Stimulated activated CD8-positive, alpha-beta memory T cell treated with anti-CD3 and anti-CD28 coated beads, Interleukin-4, amount 100 ng/mL, for 48 hours (primary cell): ENCODE results near the gene MICU1.
"Not testable (repeated sequence)": the region's sequence is repeated elsewhere in the genome, so short reads cannot be mapped to it uniquely, and the experiment has no call there.

Source experiments
- DNase-seq: peaks from one replicate; pipeline ENCODE4 v3.0.0-alpha.2; 2020

Gene MICU1

DNA sequence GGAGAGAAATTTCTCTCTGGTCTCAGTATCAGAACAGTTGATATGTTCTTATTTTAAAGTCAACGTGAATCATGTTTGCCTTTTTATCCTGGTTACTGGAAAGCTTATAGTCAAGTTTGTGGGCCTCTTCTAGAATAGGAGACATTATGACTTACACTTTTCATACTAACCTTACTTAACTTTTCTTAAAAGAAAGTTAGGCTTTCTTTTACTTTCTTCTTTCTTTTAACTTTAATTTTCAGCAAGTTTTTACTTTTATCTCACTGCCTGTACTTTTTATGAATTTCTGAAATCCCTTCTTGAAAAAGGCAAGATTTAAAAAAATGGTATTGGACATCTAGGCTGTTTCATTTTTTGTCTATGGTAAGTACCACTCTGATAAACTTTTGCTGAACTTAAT, 195.9 kb downstream of the MICU1 start:
- no peak for DNase-seq

DNA sequence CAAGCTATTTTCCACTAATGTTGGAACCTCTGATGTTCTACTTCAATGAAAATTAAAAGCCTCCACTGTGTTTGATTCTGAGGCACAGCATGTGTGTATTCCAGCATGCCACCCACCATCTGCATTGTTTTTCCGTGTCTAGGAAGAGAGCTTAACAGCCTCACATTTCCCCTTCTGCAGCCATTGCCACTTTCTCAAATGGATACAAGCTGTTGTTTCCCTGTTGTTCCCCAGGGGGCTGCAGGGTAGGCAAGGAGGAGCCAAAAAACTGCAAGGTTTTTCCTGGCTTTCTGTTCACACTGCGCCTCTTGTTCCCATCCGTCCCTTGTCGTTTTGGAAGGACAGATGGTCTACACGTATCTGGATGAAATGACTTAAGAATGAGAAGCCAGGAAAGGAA, 198.9 kb downstream of the MICU1 start:
- DNase-seq, result no peak

DNA sequence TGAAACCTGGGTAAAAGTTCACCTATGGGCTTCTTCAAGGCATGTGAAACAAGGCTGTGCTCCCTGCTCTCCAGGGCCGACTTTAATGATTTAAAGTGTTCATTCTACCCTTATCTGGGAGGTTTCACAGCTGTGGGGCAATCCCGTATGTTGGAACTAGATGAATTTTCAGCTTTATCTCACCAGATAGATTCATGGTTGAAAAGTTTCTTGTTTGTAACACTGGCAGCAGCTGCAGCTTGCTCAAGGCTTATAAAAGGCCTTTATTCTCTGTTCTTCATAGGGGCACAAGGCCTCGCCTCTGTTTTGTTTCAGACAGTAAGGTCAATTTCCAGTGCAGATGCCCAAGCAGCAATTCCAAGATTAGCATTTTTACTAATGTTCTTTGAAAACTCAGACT, 200.7 kb downstream of the MICU1 start:
- no peak for DNase-seq

DNA sequence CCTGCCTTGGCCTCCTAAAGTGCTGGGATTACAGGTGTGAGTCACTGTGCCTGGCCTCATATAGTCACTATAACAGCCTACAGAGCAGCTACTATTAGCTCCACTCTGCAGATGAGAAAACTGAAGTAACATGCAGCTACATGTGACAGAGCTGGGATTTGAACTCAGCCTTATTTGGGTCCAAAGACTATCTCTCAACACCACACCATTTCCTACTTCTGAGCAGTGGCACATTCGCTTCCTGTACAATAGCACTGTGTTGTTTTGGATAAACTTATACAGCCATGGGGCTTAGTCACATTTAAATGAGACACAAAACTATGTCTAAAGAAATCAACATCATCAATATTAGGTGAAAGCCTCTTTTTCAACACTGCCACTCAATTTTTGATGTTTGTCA, 201.3 kb downstream of the MICU1 start:
- no peak for DNase-seq

DNA sequence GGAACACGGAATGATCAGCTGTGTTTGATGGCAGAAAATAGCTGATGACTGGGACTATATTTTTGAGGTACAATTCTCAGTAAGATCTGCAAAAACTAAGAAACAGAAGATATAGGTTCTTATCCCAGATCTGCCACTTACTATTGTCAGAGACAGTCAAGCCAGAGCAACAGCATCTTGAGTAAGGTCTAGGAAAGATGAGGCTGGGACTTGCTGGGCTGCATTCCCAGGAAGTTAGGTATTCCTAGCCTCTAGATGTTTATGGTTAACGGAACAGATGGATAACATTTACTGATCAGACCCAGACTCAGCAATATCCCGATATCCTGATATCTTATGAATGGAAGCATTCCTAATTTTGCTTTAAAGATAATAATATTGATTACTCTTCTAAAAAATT, 202.5 kb downstream of the MICU1 start:
- DNase-seq, result no peak

DNA sequence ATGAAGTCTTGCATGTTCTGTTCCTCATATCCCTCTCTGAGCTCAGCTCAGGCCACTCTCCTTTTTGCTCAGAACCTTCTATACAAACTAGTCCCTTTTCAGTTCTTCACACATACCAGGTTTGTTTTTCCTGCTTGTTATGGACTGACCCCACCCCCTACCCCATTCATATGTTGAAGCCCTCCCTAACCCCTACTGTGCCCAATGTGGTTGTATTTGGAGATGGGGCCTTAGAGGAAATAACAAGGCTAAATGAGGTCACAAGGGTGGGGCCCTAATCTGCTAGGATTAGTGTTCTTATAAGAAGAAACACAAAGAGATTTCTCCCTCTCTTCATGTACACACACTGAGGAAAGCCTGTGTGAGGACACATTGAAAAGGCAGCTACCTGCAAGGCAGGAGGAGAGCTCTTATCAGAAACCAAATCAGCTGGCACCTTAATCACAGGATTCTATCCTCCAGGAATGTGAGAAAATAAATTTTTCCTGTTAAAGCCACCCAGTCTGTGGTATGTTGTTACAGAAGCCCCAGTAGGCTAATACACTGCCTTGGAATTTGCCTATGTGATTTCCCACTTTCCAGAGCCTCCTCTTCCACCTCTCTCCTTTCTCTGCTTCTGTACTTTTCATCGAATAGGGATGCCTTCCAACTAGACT, 203.9 kb downstream of the MICU1 start:
- DNase-seq, result no peak

DNA sequence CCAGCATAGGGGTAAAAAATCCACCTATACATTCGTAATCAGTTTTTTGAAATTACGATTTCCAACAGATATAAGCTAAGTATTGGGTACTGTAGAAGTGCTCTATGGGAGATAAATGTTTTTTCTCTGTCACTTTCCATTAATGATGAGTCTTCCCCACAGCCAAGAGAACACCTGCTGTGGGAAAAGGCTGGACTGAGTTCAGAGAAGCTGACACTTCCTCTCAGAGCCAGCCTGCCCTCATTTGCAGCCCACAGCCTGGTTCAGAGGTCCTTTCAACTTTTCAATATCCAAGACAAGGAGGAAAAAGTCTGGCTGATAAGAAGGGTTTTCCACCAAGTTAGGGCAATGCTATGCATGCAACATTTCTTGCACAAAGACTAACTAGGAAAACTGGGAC, 206.6 kb downstream of the MICU1 start:
- DNase-seq, result no peak

DNA sequence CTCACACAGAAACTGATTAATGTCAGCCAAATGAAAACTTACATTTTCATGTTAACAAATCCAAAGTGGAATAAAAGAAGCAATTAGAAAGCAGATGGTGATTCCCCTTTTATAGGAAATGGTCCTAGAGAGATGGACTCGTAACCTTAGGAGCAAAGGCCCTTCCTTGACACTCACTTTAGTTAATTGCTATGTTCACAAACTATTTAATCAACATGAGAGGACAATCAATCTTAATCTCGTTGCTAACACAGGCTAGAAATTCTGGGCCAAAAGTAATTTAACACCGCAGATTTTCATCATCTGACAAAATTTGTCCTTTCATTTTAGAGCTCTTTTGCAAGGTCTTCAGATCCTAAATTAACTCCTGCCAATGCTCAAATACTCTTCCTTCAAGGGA, 207.2 kb downstream of the MICU1 start:
- no peak for DNase-seq

DNA sequence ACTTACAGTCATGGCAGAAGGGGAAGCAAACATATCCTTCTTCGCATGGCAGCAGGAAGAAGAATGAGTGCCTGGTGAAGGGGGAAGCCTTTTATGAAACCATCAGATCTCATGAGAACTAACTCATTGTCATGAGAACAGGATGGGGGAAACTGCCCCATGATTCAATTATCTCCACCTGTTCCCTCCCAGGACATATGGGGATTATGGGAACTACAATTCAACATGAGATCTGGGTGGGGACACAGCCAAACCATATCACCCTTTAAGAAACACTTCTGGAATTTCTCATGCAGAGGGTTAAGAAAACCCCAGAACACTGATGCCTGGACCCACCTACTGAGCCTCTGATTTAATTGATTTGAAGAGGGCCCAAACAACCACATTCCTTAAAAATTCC, 207.9 kb downstream of the MICU1 start:
- DNase-seq, result no peak

DNA sequence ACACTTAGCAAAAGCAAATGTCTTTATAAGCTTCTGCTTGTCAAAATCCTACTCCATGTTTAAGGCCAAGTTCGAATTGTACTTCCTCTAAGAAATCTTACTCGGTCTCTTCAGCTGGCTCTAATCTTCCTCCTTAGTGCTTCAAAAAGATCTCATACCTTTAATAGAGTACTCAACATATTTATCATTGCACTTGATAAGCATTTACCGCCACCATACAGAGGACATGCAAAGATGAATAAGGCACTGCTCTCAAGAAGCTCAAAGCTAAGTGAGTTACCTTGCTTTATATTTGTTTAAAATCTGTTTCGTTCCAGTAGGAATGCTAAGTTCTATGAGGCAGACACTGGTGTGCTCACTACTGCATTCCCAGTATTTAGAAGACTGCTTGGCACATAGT, 209.2 kb downstream of the MICU1 start:
- no peak for DNase-seq

DNA sequence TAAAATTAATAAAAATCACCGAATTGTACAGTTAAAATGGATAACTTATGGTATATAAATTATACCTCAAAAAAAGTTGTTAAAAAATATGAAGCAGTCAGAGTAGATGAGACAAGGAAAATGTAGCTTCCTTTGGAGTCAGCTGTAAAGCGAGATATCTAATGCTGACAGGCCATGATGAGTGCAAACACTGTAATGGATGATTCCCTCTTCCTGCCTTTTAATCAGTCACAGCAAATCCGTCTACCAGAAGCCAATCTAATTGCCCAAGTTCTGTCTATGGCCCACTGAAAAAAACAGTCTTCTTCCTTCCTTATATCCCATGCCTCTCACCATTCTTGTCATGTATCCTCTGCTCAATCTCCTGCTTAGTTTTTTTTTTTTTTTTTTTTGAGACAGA, 211.2 kb downstream of the MICU1 start:
- no peak for DNase-seq

DNA sequence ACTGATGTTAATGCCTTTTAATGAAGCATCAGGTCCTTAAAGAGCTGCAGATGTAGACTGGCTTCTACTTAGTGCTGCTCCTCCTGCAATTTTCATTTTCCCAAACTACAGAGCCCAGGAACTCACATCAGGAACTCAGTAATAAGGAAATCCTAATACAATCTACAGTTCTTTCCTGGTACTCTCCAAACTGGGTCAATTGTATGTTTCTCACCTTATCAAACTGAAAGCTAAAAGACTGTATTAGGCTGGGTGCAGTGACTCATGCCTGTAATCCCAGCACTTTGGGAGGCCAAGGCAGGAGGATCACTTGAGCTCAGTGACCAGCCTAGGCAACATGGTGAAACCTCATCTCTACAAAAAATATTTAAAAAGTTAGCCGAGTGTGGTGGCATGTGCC, 216.7 kb downstream of the MICU1 start:
- no peak for DNase-seq

DNA sequence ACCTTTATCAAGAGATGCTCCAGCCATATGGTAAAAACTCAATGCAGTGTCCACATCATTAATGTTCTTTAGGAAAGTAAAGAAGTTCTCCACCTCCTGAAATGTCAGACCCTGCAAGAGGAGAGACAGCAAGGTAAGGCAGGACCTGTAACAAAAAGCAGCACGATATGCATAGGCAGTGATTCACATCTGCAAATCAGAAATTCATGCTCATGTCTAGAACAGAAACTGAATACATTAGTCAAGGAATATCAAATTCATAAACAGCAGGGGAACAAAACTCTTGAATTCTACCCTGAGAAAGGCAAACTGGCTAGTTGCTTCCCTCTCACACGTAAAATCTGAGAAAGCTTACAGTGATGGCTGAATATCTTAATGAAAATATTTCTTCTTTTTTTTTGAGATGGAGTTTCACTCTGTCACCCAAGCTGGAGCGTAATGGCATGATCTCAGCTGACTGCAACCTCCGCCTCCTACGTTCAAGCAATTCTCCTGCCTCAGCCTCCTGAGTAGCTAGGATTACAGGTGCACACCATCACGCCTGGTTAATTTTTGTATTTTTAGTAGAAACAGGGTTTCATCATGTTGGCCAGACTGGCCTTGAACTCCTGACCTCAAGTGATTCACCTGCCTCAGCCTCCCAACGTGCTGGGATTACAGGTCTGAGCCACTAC, 217.8 kb downstream of the MICU1 start:
- DNase-seq, result no peak

DNA sequence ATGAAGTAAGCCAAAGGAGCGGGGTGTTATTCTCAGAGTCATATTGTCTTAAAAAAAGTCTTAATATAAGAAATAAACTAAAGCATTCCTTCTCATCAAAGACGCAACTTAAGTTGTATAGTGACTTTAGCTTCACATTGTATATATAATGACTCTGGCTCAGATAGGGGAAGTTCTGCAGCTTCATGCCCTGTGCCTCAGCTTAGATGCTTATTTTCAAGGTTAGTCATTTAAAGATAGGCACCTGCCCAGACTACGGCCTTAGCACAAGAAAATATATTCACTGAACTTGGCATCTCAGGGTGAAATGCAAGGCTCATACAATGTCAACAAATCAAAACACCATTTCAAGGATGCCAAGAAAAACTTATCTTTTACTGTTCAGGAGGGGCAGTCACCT, 218.4 kb downstream of the MICU1 start:
- DNase-seq, result no peak

DNA sequence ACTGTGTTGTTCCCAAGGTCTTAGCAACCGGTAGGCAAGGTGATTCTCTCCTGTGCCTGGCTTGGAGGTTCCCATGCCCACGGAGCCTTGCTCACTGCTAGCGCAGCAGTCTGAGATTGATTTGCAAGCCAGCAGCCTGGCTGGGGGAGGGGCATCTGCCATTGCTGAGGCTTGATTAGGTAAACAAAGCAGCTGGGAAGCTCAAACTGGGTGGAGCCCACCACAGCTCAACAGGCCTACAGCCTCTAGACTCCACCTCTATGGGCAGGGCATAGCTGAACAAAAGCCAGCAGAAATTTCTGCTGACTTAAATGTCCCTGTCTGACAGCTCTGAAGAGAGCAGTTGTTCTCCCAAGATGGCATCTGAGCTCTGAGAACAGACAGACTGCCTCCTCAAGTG, 230.3 kb downstream of the MICU1 start:
- not testable (repeated sequence) for DNase-seq

DNA sequence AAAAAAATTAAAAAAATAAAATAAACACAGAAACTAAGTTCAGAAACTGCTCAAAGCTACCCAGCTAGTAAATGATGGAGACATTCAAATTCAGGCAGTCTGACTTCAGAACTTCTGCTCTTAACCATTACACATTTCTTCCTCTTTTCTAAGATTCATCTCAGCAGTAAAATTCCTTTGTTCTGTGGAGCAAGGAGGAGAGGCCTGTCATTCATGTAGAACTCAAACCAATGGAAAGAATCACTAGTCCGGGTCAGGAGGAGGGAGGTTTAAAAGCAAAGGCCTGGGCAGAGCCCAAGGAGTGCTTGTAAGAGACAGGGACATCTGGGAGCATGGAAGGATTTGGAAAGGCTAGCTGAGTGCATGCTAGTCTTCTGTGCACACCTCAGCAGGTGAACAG, 233.3 kb downstream of the MICU1 start:
- no peak for DNase-seq

DNA sequence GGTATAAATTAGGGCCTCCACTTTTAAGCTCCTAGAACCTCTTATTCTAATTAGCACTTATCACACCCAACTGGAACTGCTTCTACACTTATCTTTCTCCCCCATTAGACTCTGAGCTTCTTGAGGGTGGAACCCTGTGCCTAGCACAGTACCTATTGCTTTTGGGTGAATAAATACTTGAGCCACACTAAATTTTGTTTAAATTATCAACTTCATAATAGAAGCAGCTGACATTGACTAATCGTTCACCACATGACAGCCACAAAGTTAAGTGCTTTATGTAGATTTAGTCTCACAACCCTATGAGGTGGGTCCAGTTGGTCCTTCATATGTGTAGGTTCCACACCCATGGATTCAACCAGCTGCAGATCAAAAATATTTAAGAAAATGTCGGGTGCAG, 235.1 kb downstream of the MICU1 start:
- no peak for DNase-seq

DNA sequence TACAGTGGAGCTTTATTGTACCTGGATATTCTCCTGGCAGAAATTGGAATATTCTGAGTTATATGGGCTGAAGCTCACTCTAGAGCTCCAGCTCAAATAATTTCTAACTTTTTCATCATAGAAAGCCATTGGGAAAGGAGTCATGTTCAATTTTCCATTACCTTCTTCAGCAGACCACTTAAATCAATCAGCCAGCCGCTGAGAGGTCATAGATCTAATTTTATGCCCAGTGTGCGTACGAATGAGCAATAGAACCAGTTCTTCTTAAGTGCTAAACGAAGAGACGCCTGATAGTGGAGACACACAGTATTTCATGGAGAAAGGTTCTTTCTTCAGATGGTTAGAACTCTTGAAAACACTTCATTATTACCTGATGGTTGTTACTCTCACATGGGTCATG, 236.2 kb downstream of the MICU1 start:
- no peak for DNase-seq

DNA sequence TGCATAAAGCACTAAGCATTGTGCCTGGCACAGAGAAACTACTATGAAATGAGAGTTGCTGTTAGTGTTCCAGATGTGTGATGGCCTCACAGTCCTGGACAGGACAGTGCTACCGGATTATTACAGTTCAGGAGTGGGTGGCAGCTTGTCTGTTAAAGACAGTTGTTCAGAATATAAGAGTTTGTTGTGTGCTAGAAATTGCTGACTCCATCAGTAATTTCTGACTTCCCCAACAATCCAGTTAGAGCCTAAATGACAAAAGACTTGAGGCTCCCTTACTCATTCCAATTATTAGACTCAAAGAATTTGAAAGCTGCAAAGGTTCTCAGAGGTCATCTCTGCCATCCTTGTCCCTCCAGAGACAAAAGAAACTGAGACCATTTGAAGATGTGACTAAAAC, 236.9 kb downstream of the MICU1 start:
- DNase-seq, result no peak

DNA sequence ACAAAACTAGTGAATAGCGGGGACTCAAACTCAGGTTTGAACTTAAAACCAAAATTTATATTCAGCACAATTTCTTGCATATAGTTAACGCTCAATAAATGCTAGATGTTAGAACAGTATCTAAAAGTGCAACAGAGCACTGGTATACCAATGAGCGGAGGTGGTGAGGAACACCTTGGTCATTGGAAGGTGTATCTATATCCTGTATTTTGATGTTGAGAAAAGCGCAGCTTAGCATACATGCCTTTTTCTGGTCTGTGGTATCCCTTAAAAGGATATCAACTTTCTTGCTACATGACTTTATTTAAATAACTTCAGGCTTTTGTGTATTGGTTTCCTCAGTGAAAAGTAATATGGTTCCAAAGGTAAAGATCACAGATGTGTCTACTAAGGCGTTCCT, 237.8 kb downstream of the MICU1 start:
- no peak for DNase-seq

DNA sequence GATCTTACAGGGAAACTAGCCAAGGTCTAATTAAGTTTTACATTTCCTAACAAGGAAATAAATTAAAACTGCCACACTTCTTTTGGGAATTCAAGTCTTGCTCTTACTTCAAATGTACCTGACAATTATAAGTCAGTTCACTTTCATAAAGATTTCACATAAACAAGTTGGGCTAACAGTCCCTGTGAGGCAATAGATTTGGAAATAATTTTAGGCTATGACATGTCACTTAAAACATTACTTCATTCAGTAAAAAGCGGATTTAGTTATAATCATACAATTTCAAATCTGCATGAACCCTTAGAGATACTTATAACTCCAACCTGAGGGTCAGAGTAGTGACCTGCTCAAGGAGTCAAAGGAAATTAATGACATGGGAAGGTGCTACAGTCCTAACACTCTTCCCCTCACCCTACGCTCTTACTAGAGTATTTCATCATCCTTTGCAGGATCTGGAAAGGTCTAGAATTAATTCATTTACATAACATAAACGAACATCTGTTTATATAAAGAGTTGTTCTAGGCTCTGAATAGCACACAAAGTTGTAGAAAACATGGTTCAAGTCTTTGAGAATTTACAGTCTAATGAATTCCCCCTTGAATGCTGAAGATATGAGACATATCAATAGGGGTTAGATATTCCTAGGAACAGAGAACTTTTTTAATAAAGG, 238.8 kb downstream of the MICU1 start:
- no peak for DNase-seq

DNA sequence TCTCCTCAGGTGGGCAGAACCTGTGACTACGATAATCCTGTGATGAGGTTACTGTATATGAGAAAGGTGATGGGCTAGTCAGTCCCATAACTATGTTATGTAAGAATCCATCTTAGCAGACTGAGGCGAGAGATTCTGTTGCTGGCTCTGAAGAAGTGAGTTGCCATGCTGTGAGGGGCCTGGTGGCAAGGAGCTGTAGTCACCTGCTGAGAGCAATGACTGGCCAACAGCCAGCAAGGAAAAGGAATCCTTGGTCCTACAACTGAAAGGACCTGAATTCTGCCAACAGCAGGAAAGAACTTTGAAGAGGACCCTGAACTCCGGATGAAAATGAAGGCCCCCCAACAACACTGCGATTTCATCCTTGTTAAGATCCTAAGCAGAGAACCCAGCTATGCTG, 240.2 kb downstream of the MICU1 start:
- DNase-seq, result no peak

DNA sequence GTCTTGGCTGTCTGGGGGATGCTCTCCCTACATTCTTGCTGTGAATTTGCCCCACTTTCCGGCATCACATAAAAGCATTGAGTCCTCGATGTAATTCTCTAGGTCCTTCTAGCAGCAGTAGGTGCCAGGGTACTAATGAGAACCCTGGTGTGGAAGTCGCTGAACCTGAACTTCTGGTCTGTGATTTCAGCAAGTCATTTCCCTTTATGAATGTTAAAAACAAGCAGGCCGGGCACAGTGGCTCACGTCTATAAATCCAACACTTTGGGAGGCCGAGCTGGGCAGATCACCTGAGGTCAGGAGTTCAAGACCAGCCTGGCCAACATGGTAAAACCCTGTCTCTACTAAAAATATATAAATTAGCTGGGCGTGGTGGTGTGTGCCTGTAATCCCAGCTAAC, 240.9 kb downstream of the MICU1 start:
- not testable (repeated sequence) for DNase-seq

DNA sequence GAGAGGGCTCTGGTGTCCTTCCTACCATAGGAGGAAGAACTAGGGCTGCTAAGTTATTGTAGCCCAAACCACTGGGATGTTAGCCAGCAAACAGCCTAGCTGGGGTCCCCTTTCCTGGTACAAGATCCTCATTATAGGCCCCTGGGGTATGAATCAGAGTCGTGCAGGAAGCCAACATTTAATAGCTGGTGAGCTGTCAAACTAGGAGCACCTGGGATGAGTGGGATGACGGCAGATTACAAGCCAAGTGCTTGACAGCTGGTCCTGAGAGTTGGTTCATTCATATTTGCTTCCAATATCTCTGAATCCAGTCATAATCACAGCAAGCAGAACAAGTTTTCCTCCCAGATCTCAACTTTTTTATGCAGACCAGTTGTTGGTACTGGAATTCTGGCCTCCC, 246.1 kb downstream of the MICU1 start:
- no peak for DNase-seq

DNA sequence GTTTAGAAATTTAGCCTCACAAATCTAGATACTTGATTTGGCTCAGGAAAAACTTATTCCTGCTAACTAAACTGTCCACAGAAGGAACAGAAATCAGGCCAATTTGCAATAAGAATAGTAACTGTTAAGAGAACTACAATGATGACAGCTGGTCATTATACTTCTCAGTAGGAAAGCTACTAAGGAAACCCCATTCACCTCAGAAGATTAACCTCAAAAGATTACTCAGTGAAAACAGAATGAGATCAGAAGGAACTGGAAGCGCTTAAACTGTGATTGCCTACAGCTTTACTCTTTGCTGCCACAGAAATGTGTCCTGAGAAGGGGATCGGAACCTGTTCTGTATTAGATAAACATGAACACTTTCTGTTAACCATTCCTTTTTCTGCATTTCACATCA, 246.8 kb downstream of the MICU1 start:
- no peak for DNase-seq
